ENCODE data around the gene RMND5A.

Gene RMND5A

DNA sequence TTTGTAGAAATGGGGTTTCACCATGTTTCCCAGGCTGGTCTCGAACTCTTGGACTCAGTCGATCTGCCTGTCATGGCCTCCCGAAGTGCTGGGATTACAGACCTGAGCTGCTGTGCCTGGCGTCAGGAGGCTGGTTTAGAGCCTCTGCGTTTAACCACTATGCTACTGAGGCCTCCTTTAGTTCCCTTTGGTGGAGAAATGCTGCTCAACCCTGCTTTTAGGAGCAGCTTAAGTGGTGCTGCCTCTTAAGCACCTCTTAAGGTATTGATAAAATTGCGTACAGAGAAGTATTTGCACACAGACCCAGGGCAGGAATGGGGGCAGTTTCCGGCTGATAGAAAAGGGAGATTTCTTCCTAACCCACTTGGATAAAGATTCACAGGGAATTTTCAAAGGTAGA lies 62.7 kb downstream of the RMND5A start:
- Histone ChIP-seq H3K4me3 (ENCODE audit: low read depth, low read length) (no peak overlapping the region), H3K4me1 (ENCODE audit: control insufficient read depth, insufficient read depth, low read length, unreplicated experiment) (no peaks in the 10 kb centered on the region)

DNA sequence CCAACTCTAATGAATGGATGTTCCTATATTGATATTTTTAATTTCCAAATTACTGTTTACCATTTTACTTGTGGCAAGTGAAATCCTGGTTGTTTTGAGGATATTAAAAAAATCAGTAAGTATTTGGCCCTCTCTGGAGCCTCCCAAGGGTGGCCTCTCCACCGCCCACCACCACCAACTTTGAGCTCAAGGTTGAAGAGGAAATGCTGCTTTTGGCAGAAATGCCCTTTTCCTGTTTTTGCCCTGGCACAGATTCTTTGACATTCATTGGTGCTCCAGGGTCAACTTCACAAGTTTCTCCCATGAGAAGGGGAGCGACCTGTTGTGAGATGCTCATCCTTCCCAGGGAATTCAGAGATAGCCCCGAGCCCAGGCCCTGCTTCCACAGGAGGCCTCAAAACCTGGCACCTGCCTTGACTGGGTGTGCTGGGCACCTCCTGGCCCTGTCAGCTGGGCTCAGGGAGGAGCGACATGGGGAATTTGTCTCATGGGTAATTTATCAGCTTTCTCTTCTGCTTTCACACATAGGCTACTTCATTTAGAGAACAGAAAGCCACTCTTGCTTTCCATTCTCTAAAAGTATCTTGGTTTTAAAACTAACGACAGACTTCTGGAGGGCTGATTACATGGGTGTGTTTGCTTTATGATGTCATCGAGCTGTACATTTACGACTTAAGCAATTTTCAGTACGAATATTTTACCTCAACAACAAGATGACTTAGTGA lies 63.7 kb downstream of the RMND5A start:
- H2AFZ ChIP-seq (ENCODE audit: low read length, unreplicated experiment), result no peak overlapping the region
- no peak overlapping the region for H3K27ac ChIP-seq (ENCODE audit: low read depth, low read length)
- H3K36me3 ChIP-seq (ENCODE audit: insufficient read depth, low read length), result no peaks in the 10 kb centered on the region

More for the DNA sequence above, 62.7 kb downstream of the RMND5A start:
- no peaks in the 10 kb centered on the region for H3K36me3 ChIP-seq (ENCODE audit: insufficient read depth, low read length)
- no peak overlapping the region for H3K27ac ChIP-seq (ENCODE audit: low read depth, low read length)
- no peaks in the 10 kb centered on the region for H3K79me2 ChIP-seq (ENCODE audit: control insufficient read depth, insufficient read depth, low read length, unreplicated experiment)
- peaks cover 9% of the 10 kb centered on the region for H3K27me3 ChIP-seq (ENCODE audit: insufficient read depth, low read length)
- H2AFZ ChIP-seq (ENCODE audit: low read length, unreplicated experiment), result no peak overlapping the region

DNA sequence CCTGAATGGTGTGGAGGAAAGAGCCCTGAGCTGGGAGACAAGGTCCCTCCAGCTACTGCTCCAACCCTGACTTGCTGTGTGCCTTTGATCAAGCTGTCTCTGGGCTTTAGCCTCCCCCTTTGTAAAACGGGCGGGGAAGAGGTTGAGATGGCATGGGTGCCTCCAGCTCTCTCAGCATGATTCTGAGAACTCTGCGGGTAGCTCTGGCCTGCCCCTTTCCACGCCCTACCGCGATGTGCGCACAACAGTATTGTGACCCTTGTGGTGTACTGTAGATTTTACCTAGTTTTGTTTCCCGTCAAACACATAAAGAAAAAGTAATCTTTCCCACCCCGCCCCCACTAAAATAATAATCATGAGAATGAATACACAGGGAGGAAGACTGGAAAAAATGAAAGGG lies 65.4 kb downstream of the RMND5A start:
- Histone ChIP-seq H3K4me1 (ENCODE audit: control insufficient read depth, insufficient read depth, low read length, unreplicated experiment) (peaks cover 5% of the 10 kb centered on the region), H3K27ac (ENCODE audit: low read depth, low read length) (no peak overlapping the region), H3K36me3 (ENCODE audit: insufficient read depth, low read length) (no peaks in the 10 kb centered on the region), H3K27me3 (ENCODE audit: insufficient read depth, low read length) (peaks cover 35% of the 10 kb centered on the region), H3K79me2 (ENCODE audit: control insufficient read depth, insufficient read depth, low read length, unreplicated experiment) (no peaks in the 10 kb centered on the region), H2AFZ (ENCODE audit: low read length, unreplicated experiment) (no peak overlapping the region), H3K4me3 (ENCODE audit: low read depth, low read length) (no peak overlapping the region)

More for the DNA sequence above, 63.7 kb downstream of the RMND5A start:
- Histone ChIP-seq H3K79me2 (ENCODE audit: control insufficient read depth, insufficient read depth, low read length, unreplicated experiment) (no peaks in the 10 kb centered on the region), H3K4me3 (ENCODE audit: low read depth, low read length) (no peak overlapping the region), H3K27me3 (ENCODE audit: insufficient read depth, low read length) (peaks cover 19% of the 10 kb centered on the region), H3K4me1 (ENCODE audit: control insufficient read depth, insufficient read depth, low read length, unreplicated experiment) (no peaks in the 10 kb centered on the region)

DNA sequence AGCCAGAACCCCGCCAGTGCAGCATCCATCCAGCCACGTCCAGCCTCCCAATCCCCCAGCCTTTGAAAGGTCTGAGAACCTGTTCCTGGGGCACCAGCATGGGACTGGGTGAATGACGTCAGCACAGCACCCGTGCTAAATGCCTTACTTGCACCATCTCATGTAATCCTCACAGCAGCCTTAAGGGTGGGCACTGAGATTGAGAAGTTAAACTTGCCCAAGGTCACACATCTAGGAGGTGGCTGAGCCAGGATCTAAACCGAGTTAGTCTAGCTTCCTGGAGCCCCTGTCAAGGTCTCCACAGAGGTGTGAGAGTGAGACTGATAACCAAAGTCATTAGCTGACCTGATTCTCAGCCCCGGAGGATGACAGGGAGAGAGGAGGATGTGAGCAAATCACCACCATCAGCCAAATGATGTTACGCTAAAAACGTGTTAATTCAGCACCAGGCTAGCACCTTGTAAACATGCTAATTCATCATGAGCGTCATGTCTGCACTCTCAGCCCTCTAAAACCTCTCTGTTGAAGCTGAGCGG lies 66.0 kb downstream of the RMND5A start:
- H3K79me2 ChIP-seq (ENCODE audit: control insufficient read depth, insufficient read depth, low read length, unreplicated experiment), result no peaks in the 10 kb centered on the region
- H2AFZ ChIP-seq (ENCODE audit: low read length, unreplicated experiment), result no peak overlapping the region
- peaks cover 40% of the 10 kb centered on the region for H3K27me3 ChIP-seq (ENCODE audit: insufficient read depth, low read length)
- H3K27ac ChIP-seq (ENCODE audit: low read depth, low read length), result no peak overlapping the region
- H3K36me3 ChIP-seq (ENCODE audit: insufficient read depth, low read length), result no peaks in the 10 kb centered on the region
- H3K4me3 ChIP-seq (ENCODE audit: low read depth, low read length), result no peak overlapping the region
- H3K4me1 ChIP-seq (ENCODE audit: control insufficient read depth, insufficient read depth, low read length, unreplicated experiment), result peaks cover 8% of the 10 kb centered on the region

DNA sequence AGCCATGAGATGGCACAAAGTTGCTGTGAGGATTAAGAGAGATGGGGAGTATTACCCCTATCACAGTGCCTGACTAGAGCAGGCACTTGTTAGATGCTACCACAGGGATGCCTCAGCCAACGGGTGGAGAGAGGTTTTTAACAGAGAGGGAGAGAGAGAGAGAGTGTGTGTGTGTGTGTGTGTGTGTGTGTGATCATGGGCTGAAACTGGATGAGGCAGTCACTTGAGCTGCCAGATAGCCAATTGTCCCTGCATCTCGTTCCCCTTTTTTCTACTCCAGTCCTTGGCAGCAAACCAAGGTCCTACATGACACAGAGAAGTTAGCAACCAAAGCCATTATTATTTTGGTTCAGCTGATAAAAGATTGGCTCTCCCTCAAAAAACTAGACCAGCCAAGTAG lies 67.6 kb downstream of the RMND5A start:
- Histone ChIP-seq H3K4me1 (ENCODE audit: control insufficient read depth, insufficient read depth, low read length, unreplicated experiment) (peaks cover 12% of the 10 kb centered on the region), H3K4me3 (ENCODE audit: low read depth, low read length) (no peak overlapping the region), H3K27ac (ENCODE audit: low read depth, low read length) (no peak overlapping the region), H3K27me3 (ENCODE audit: insufficient read depth, low read length) (peaks cover 53% of the 10 kb centered on the region), H3K36me3 (ENCODE audit: insufficient read depth, low read length) (no peaks in the 10 kb centered on the region), H3K79me2 (ENCODE audit: control insufficient read depth, insufficient read depth, low read length, unreplicated experiment) (no peaks in the 10 kb centered on the region), H2AFZ (ENCODE audit: low read length, unreplicated experiment) (no peak overlapping the region)

GRCh38 chr2:86788165-86788564 lies 68.1 kb downstream of the RMND5A start:
- Histone ChIP-seq H3K27ac (ENCODE audit: low read depth, low read length) (no peak overlapping the region), H2AFZ (ENCODE audit: low read length, unreplicated experiment) (no peak overlapping the region), H3K4me3 (ENCODE audit: low read depth, low read length) (no peak overlapping the region), H3K4me1 (ENCODE audit: control insufficient read depth, insufficient read depth, low read length, unreplicated experiment) (peaks cover 12% of the 10 kb centered on the region), H3K36me3 (ENCODE audit: insufficient read depth, low read length) (no peaks in the 10 kb centered on the region), H3K79me2 (ENCODE audit: control insufficient read depth, insufficient read depth, low read length, unreplicated experiment) (no peaks in the 10 kb centered on the region), H3K27me3 (ENCODE audit: insufficient read depth, low read length) (peaks cover 57% of the 10 kb centered on the region)

DNA sequence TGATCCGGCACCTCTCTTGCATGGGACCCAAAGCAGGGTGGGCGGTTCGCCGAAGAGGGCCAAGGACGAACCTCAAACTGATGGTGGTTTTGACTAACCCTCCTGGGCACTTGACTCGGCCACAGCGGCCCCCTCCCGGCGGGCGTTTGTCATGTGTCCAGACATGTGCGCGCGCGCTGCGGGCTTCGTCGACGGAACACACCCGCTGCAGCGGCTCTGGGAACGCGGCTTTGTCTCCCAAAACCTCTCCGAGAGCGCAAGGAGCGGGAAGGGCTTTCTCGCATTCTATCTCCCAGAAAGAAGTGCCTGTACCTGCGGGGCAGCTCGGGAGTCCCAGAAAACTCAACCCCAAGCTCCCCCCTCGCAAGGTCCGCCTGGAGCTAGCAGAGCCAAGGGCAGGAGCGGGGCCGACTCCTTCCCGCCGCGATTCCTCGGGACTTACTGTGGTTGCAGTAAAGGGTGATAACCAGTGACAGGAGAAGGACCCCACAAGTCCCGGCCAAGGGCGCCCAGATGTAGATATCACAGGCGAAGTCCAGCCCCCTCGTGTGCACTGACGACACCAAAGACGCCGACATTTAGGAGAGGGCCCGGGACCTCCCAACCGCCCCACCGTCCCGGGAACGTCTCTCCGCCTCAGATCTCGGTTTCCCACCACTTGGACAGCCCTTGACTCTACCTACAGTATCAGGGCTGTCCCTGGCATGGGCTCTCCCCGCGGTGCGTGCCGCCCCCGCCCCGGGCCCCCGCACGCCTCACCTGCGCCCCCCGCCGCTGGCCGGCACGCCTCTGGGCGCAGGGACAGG lies 69.0 kb downstream of the RMND5A start:
- Histone ChIP-seq H3K27me3 (ENCODE audit: insufficient read depth, low read length) (peaks cover 64% of the 10 kb centered on the region), H2AFZ (ENCODE audit: low read length, unreplicated experiment) (peak overlapping the region; percentile 1), H3K4me3 (ENCODE audit: low read depth, low read length) (peak overlapping the region; percentile 18; the same call in 1 of the 2 replicates), H3K79me2 (ENCODE audit: control insufficient read depth, insufficient read depth, low read length, unreplicated experiment) (no peaks in the 10 kb centered on the region), H3K4me1 (ENCODE audit: control insufficient read depth, insufficient read depth, low read length, unreplicated experiment) (peaks cover 12% of the 10 kb centered on the region), H3K36me3 (ENCODE audit: insufficient read depth, low read length) (no peaks in the 10 kb centered on the region), H3K27ac (ENCODE audit: low read depth, low read length) (no peak overlapping the region)

- H3K36me3 ChIP-seq (ENCODE audit: insufficient read depth, low read length), result no peaks in the 10 kb centered on the region
- H3K4me3 ChIP-seq (ENCODE audit: low read depth, low read length), result no peak overlapping the region
- H3K27me3 ChIP-seq (ENCODE audit: insufficient read depth, low read length), result peaks cover 70% of the 10 kb centered on the region
- H3K79me2 ChIP-seq (ENCODE audit: control insufficient read depth, insufficient read depth, low read length, unreplicated experiment), result no peaks in the 10 kb centered on the region
- H3K27ac ChIP-seq (ENCODE audit: low read depth, low read length), result no peak overlapping the region
- no peak overlapping the region for H2AFZ ChIP-seq (ENCODE audit: low read length, unreplicated experiment)
- H3K4me1 ChIP-seq (ENCODE audit: control insufficient read depth, insufficient read depth, low read length, unreplicated experiment), result peaks cover 12% of the 10 kb centered on the region
Measured at GRCh38 chr2:86789687-86790133, 69.6 kb downstream of the RMND5A start.

GRCh38 chr2:86790134-86790675 lies 70.1 kb downstream of the RMND5A start:
- Histone ChIP-seq H3K4me1 (ENCODE audit: control insufficient read depth, insufficient read depth, low read length, unreplicated experiment) (peaks cover 12% of the 10 kb centered on the region), H3K79me2 (ENCODE audit: control insufficient read depth, insufficient read depth, low read length, unreplicated experiment) (no peaks in the 10 kb centered on the region), H3K27me3 (ENCODE audit: insufficient read depth, low read length) (peaks cover 75% of the 10 kb centered on the region)

GRCh38 chr2:86790676-86791572 lies 70.8 kb downstream of the RMND5A start, which contains the start of gene CD8A:
Gene CD8A (minus strand): TSS chr2:86790913. CDS start chr2:86790825, 88 bp downstream.
- peaks cover 12% of the 10 kb centered on the region for H3K4me1 ChIP-seq (ENCODE audit: control insufficient read depth, insufficient read depth, low read length, unreplicated experiment)
- peaks cover 82% of the 10 kb centered on the region for H3K27me3 ChIP-seq (ENCODE audit: insufficient read depth, low read length)
- H2AFZ ChIP-seq (ENCODE audit: low read length, unreplicated experiment), result no peak within 1 kb of the TSS
- H3K36me3 ChIP-seq (ENCODE audit: insufficient read depth, low read length), result no peaks in the 10 kb centered on the region
- 0 out of 2 replicates have a peak within 1 kb of the TSS, but pooled peaks have one; percentile 24 for H3K4me3 ChIP-seq (ENCODE audit: low read depth, low read length)
- H3K27ac ChIP-seq (ENCODE audit: low read depth, low read length), result no peak within 1 kb of the TSS
- H3K79me2 ChIP-seq (ENCODE audit: control insufficient read depth, insufficient read depth, low read length, unreplicated experiment), result no peaks in the 10 kb centered on the region

More at GRCh38 chr2:86790134-86790675, 70.1 kb downstream of the RMND5A start:
- no peak overlapping the region for H3K4me3 ChIP-seq (ENCODE audit: low read depth, low read length)
- H2AFZ ChIP-seq (ENCODE audit: low read length, unreplicated experiment), result no peak overlapping the region
- no peaks in the 10 kb centered on the region for H3K36me3 ChIP-seq (ENCODE audit: insufficient read depth, low read length)
- no peak overlapping the region for H3K27ac ChIP-seq (ENCODE audit: low read depth, low read length)

Measured in ACC112 (cell line).